GM18520 (cell line): ENCODE data around the gene BNIP3.
"Not testable (repeated sequence)": the region's sequence is repeated elsewhere in the genome, so short reads cannot be mapped to it uniquely, and the experiment has no call there.

Source experiments
- ATAC-seq: cut with Tn5 transposase; IDR thresholded peaks from one replicate; pipeline ENCODE4 v1.9.1; 2021; ENCODE audit not compliant: unreplicated experiment

BNIP3 gene

GRCh38 chr10:131954356-131954965 is 27.3 kb downstream of the BNIP3 start:
- ATAC-seq: no peak

- not testable (repeated sequence) for ATAC-seq
Measured at GRCh38 chr10:131949908-131950307, 31.8 kb downstream of the BNIP3 start.

- no peak for ATAC-seq
Measured at GRCh38 chr10:131949041-131949862, 32.5 kb downstream of the BNIP3 start.

- no peak for ATAC-seq
Measured at GRCh38 chr10:131948501-131948900, 33.2 kb downstream of the BNIP3 start.

GRCh38 chr10:131947631-131948347 is 33.9 kb downstream of the BNIP3 start:
- no peak for ATAC-seq

- no peak for ATAC-seq
Measured at GRCh38 chr10:131946880-131947279, 34.8 kb downstream of the BNIP3 start.

- ATAC-seq: no peak
Measured at GRCh38 chr10:131946321-131946751, 35.4 kb downstream of the BNIP3 start.

- ATAC-seq: no peak
Measured at GRCh38 chr10:131944976-131945695, 36.6 kb downstream of the BNIP3 start.

- no peak for ATAC-seq
Measured at GRCh38 chr10:131944412-131944811, 37.3 kb downstream of the BNIP3 start.

GRCh38 chr10:131943021-131943814 is 38.5 kb downstream of the BNIP3 start:
- no peak for ATAC-seq

GRCh38 chr10:131942455-131942854 is 39.3 kb downstream of the BNIP3 start:
- no peak for ATAC-seq

GRCh38 chr10:131938681-131939080 is 43.0 kb downstream of the BNIP3 start:
- ATAC-seq: no peak

GRCh38 chr10:131937836-131938235 is 43.9 kb downstream of the BNIP3 start:
- no peak for ATAC-seq

- no peak for ATAC-seq
Measured at GRCh38 chr10:131936736-131937135, 45.0 kb downstream of the BNIP3 start.

GRCh38 chr10:131936294-131936693 is 45.4 kb downstream of the BNIP3 start:
- ATAC-seq: no peak

GRCh38 chr10:131935260-131935659 is 46.5 kb downstream of the BNIP3 start:
- ATAC-seq: no peak

GRCh38 chr10:131934769-131935168 is 47.0 kb downstream of the BNIP3 start:
- ATAC-seq: no peak

GRCh38 chr10:131933696-131934086 is 48.0 kb downstream of the BNIP3 start:
- no peak for ATAC-seq

- ATAC-seq: no peak
Measured at GRCh38 chr10:131933016-131933695, 48.6 kb downstream of the BNIP3 start.

GRCh38 chr10:131931981-131932380 is 49.7 kb downstream of the BNIP3 start:
- ATAC-seq: no peak
